HCT116 (cell line): Measurements from ENCODE around the gene DNM1L. TPM values are rescaled to one million over a fixed set of nuclear protein-coding genes. Genes with fewer than 3 reads are reported as not detected.

Experiments used
- ATAC-seq: fragments of 200-7000 bp; cut with Tn5 transposase; 2 replicates; pipeline ENCODE4 v1.9.1; 2020; ENCODE audit warnings: mild to moderate bottlenecking, moderate library complexity
- BruUV-seq: library from RNA; stranded (reverse); fragments of 400-500 nt; replicated peaks from 2 replicates; lab custom pipeline; 2021; lab: Mats Ljungman, UMichigan
- CTCF ChIA-PET: fragments of 300-600 bp; sonication (Branson Sonifier 250); formaldehyde crosslinking; loops from one replicate; lab custom pipeline; 2021; ENCODE audit warnings: antibody characterized with exemption; lab: Charles Lee
- POLR2A ChIA-PET: fragments of 300-600, 350-600 bp; sonication (Branson Sonifier 250); formaldehyde crosslinking; loops from one replicate; lab custom pipeline; 2021; ENCODE audit warnings: antibody characterized with exemption; lab: Charles Lee
- RAD21 ChIA-PET, 2 experiments: fragments of 300-600 bp; sonication (Branson Sonifier 250); formaldehyde crosslinking; loops; one replicate each; lab custom pipeline; 2023; ENCODE audit warnings: low total read pairs in 2 of 2; ENCODE audit not compliant: uncharacterized antibody in 2 of 2, unreplicated experiment in 2 of 2, low non-redundant PET in 1 of 2; lab: Charles Lee
- DNase-seq: peaks from one replicate; pipeline ENCODE4 v3.0.0-alpha.2; 2010; ENCODE audit warnings: low read depth, low spot score
- H2AFZ ChIP-seq: fragments of 200-600 bp; shearing (Covaris generic), sonication (generic); 2 replicates; pipeline ENCODE4 v1.6.1; 2017; ENCODE audit warnings: low read depth, mixed run types, mixed read lengths, antibody characterized with exemption, low read length; ENCODE audit not compliant: poor library complexity, severe bottlenecking
- H3K27ac ChIP-seq: 2 replicates; pipeline ENCODE4 v1.5.1; 2012; ENCODE audit warnings: low read depth, low read length
- H3K27me3 ChIP-seq: fragments of 200-600 bp; sonication (generic); 2 replicates; pipeline ENCODE4 v1.6.1; 2016; ENCODE audit warnings: mixed run types, low read length, mixed read lengths; ENCODE audit not compliant: insufficient read depth
- H3K36me3 ChIP-seq, 2 experiments: fragments of 200-500 bp in 1 of 2; fragments of 200-600 bp in 1 of 2; sonication (Bioruptor generic) in 1 of 2; sonication (generic) in 1 of 2; 2 replicates each; pipeline versions ENCODE4 v1.5.1 to v1.6.1; 2014 to 2016; ENCODE audit warnings: low read length in 2 of 2, inconsistent platforms in 1 of 2, mixed read lengths in 1 of 2, mixed run types in 1 of 2; ENCODE audit not compliant: insufficient read depth in 2 of 2, control insufficient read depth in 1 of 2
- H3K4me1 ChIP-seq, 2 experiments: fragments of 200-600 bp in 1 of 2; sonication (generic) in 1 of 2; 2 replicates each; pipeline versions ENCODE4 v1.5.1 to v1.6.1; 2012 to 2017; ENCODE audit warnings: low read length in 2 of 2, inconsistent platforms in 1 of 2, mild to moderate bottlenecking in 1 of 2, mixed read lengths in 1 of 2, mixed run types in 1 of 2, moderate library complexity in 1 of 2; ENCODE audit not compliant: insufficient read depth in 2 of 2, control insufficient read depth in 1 of 2
- H3K4me2 ChIP-seq: fragments of 200-600 bp; sonication (generic); 2 replicates; pipeline ENCODE4 v1.6.1; 2017; ENCODE audit warnings: mixed run types, low read length, mixed read lengths
- H3K4me3 ChIP-seq, 2 experiments: fragments of 200-600 bp in 1 of 2; sonication (generic) in 1 of 2; replicated peaks in 1 of 2; 2 replicates each; pipeline ENCODE4 v1.5.1; 2011 to 2016; ENCODE audit warnings: low read length in 2 of 2, control low read depth in 1 of 2, low read depth in 1 of 2, mild to moderate bottlenecking in 1 of 2, mixed read lengths in 1 of 2, mixed run types in 1 of 2
- H3K79me2 ChIP-seq: fragments of 200-600 bp; sonication (generic); 2 replicates; pipeline ENCODE4 v1.6.1; 2017; ENCODE audit warnings: mild to moderate bottlenecking, mixed run types, low read length, moderate library complexity, mixed read lengths; ENCODE audit not compliant: insufficient read depth
- H3K9ac ChIP-seq: fragments of 200-600 bp; sonication (generic); 2 replicates; pipeline ENCODE4 v1.6.1; 2016; ENCODE audit warnings: low read length, mixed read lengths
- H3K9me2 ChIP-seq: fragments of 200-600 bp; sonication (generic), shearing (Covaris generic); 2 replicates; pipeline ENCODE4 v1.6.1; 2017; ENCODE audit warnings: mixed run types, mild to moderate bottlenecking, moderate library complexity; ENCODE audit not compliant: insufficient read depth
- H3K9me3 ChIP-seq, 2 experiments: fragments of 200-500 bp in 1 of 2; fragments of 200-600 bp in 1 of 2; sonication (Bioruptor generic) in 1 of 2; sonication (generic) in 1 of 2; 2 replicates each; pipeline ENCODE4 v1.6.1; 2014 to 2017; ENCODE audit warnings: low read length in 2 of 2, mixed read lengths in 2 of 2, inconsistent platforms in 1 of 2, low read depth in 1 of 2, mild to moderate bottlenecking in 1 of 2, mixed run types in 1 of 2, moderate library complexity in 1 of 2; ENCODE audit not compliant: control insufficient read depth in 1 of 2, insufficient read depth in 1 of 2
- H4K20me1 ChIP-seq: fragments of 200-600 bp; sonication (generic), shearing (Covaris generic); 2 replicates; pipeline ENCODE4 v1.6.1; 2017; ENCODE audit warnings: mixed run types, mild to moderate bottlenecking, moderate library complexity; ENCODE audit not compliant: insufficient read depth
- ATF3 ChIP-seq: IDR thresholded peaks from 2 replicates; pipeline ENCODE4 v1.6.1; 2012
- CBX3 ChIP-seq: IDR thresholded peaks from 2 replicates; pipeline ENCODE4 v1.6.1; 2012; ENCODE audit warnings: low read depth
- CEBPB ChIP-seq: IDR thresholded peaks from 2 replicates; pipeline ENCODE4 v1.6.1; 2012; ENCODE audit warnings: low read depth
- CTCF ChIP-seq, 3 experiments: fragments of 200-600 bp in 1 of 3; sonication (generic) in 1 of 3; IDR thresholded peaks in 2 of 3; conservative IDR thresholded peaks in 1 of 3; 2 replicates each; pipeline ENCODE4 v1.5.1; 2012 to 2017; ENCODE audit warnings: low read depth in 2 of 3, low read length in 2 of 3, antibody characterized with exemption in 1 of 3, borderline replicate concordance in 1 of 3, control low read depth in 1 of 3, mild to moderate bottlenecking in 1 of 3, mixed read lengths in 1 of 3, mixed run types in 1 of 3, moderate library complexity in 1 of 3; ENCODE audit not compliant: insufficient read depth in 1 of 3
- ELF1 ChIP-seq: IDR thresholded peaks from 2 replicates; pipeline ENCODE4 v1.6.1; 2012; ENCODE audit warnings: low read depth, borderline replicate concordance
- EZH2 ChIP-seq: fragments of 200-600 bp; sonication (generic); IDR thresholded peaks from 2 replicates; pipeline ENCODE4 v1.6.1; 2017; ENCODE audit warnings: antibody characterized with exemption, mixed run types
- EZH2phosphoT487 ChIP-seq: fragments of 200-600 bp; IDR thresholded peaks from 2 replicates; pipeline ENCODE4 v1.6.1; 2018; ENCODE audit warnings: antibody characterized with exemption, borderline replicate concordance
- FOSL1 ChIP-seq: IDR thresholded peaks from 2 replicates; pipeline ENCODE4 v1.6.1; 2012; ENCODE audit warnings: low read depth
- JUND ChIP-seq: IDR thresholded peaks from 2 replicates; pipeline ENCODE4 v1.6.1; 2012
- MAX ChIP-seq: IDR thresholded peaks from 2 replicates; pipeline ENCODE4 v1.6.1; 2012
- POLR2A ChIP-seq: IDR thresholded peaks from 2 replicates; pipeline ENCODE4 v1.7.0; 2011; ENCODE audit warnings: borderline replicate concordance; ENCODE audit not compliant: insufficient read depth, insufficient read length; ENCODE audit errors: extremely low read depth
- POLR2AphosphoS5 ChIP-seq: IDR thresholded peaks from 2 replicates; pipeline ENCODE4 v1.6.1; 2011; ENCODE audit warnings: mild to moderate bottlenecking, low read depth, low read length, moderate library complexity
- RAD21 ChIP-seq: IDR thresholded peaks from 2 replicates; pipeline ENCODE4 v1.6.1; 2012; ENCODE audit warnings: low read depth, mild to moderate bottlenecking
- REST ChIP-seq: IDR thresholded peaks from 2 replicates; pipeline ENCODE4 v1.6.1; 2012; ENCODE audit warnings: low read depth
- SIN3A ChIP-seq: IDR thresholded peaks from 2 replicates; pipeline ENCODE4 v1.6.1; 2012; ENCODE audit warnings: low read depth
- SP1 ChIP-seq: IDR thresholded peaks from 2 replicates; pipeline ENCODE4 v1.6.1; 2012; ENCODE audit warnings: low read depth
- SRF ChIP-seq: IDR thresholded peaks from 2 replicates; pipeline ENCODE4 v1.6.1; 2012; ENCODE audit warnings: low read depth
- YY1 ChIP-seq: IDR thresholded peaks from 2 replicates; pipeline ENCODE4 v1.6.1; 2011; ENCODE audit warnings: low read length, low read depth, moderate library complexity, mild to moderate bottlenecking; ENCODE audit not compliant: insufficient replicate concordance; ENCODE audit errors: extremely low read depth
- ZBTB33 ChIP-seq: IDR thresholded peaks from 2 replicates; pipeline ENCODE4 v1.6.1; 2011; ENCODE audit warnings: mild to moderate bottlenecking, low read length, moderate library complexity; ENCODE audit not compliant: insufficient replicate concordance; ENCODE audit errors: extremely low read depth
- intact Hi-C: fragments of 100-400 bp; cut with micrococcal nuclease; formaldehyde crosslinking; loops from 2 replicates; pipeline ENCODE4 v1.10.0; 2022
- total RNA-seq: library from RNA; stranded (reverse); gene quantifications from one replicate; pipeline ENCODE4 v1.2.1, GENCODE V29; 2021; ENCODE audit not compliant: unreplicated experiment

Gene DNM1L
- total RNA-seq, 1 experiment from 2014 or later = 69.7 TPM

GRCh38 chr12:32755051-32755653 is 76.1 kb downstream of the DNM1L start:
- no peaks in the 10 kb centered on the region for H3K9me2 ChIP-seq
- ChIA-PET RAD21 (interaction anchor here (0.7 to 1.6 kb wide), 9 partner anchors 137 to 1267 kb away, joined by 3 to 11 read pairs (median 4); partner anchors contain the start of gene ALG10 (in 2 of the 2)), POLR2A (interaction anchor here (0.9 to 1.9 kb wide), 10 partner anchors 10 to 1266 kb away, joined by 3 to 15 read pairs (median 4); partner anchors contain the start of genes ALG10, DNM1L and PKP2), CTCF (interaction anchor here (0.6 to 3.8 kb wide), 36 partner anchors 9 to 1908 kb away, joined by 3 to 51 read pairs (median 4); partner anchors contain the start of genes ALG10 and PKP2)
- TSS peak; percentile 38 for BruUV-seq
- peaks cover 42% of the 10 kb centered on the region for H3K79me2 ChIP-seq
- H3K9me3 ChIP-seq = no peaks in the 10 kb centered on the region
- H3K4me3 ChIP-seq = peak overlapping the region; percentile 98 to 99
- H3K27me3 ChIP-seq = no peaks in the 10 kb centered on the region
- no peaks in the 10 kb centered on the region for H4K20me1 ChIP-seq
- H2AFZ ChIP-seq = peak overlapping the region; percentile 70
- peak overlapping the region; percentile 86 for H3K4me2 ChIP-seq
- H3K4me1 ChIP-seq = peaks cover 6 to 15% of the 10 kb centered on the region in 2 experiments; a peak in 2 of 4 replicates
- peak overlapping the region; percentile 98 for H3K9ac ChIP-seq
- DNase-seq = peak; percentile 66
- H3K36me3 ChIP-seq = peaks cover 8 to 26% of the 10 kb centered on the region in 2 experiments
- intact Hi-C loops = loop anchor here (1.0 to 2.0 kb wide), 3 partner anchors 300 to 1102 kb away; no protein-coding TSS in a partner anchor
- peak overlapping the region; percentile 76 for H3K27ac ChIP-seq
- ATAC-seq = peak; percentile 76
- no peak for TF ChIP-seq EZH2phosphoT487
- peak; percentile 62 for TF ChIP-seq YY1
- no peak for TF ChIP-seq JUND
- no peak for TF ChIP-seq REST
- no peak; the same call in none of the 2 replicates for TF ChIP-seq SIN3A
- peak; percentile 52; the same call in 1 of the 2 replicates for TF ChIP-seq POLR2AphosphoS5
- no peak for TF ChIP-seq FOSL1
- TF ChIP-seq CEBPB = no peak
- peak; percentile 13 for TF ChIP-seq ZBTB33
- TF ChIP-seq POLR2A = no peak
- no peak for TF ChIP-seq EZH2
- TF ChIP-seq SRF = no peak
- peak; percentile 72 to 95 (median 82) for TF ChIP-seq CTCF (IDR thresholded peaks at IDR 0.05 in 2 of 3, conservative IDR thresholded peaks at IDR 0.05 in 1 of 3; ENCODE audit: borderline replicate concordance in 1 of 3, insufficient read depth in 1 of 3, low read depth in 2 of 3, low read length in 2 of 3)
- TF ChIP-seq RAD21 = peak; percentile 85
- TF ChIP-seq ATF3 = no peak
- no peak for TF ChIP-seq SP1
- peak; percentile 68 for TF ChIP-seq ELF1
- no peak for TF ChIP-seq CBX3
- peak; percentile 88 for TF ChIP-seq MAX
